GM12874 (cell line): ENCODE measurements around the gene GCHFR.

Experiments used
- CTCF ChIP-seq: IDR thresholded peaks from 2 replicates; pipeline ENCODE4 v1.5.1; 2011; ENCODE audit warnings: low read depth, mild to moderate bottlenecking, control low read depth, low read length, moderate library complexity; ENCODE audit not compliant: insufficient read depth

GCHFR gene

GRCh38 chr15:40731034-40731433, 32.8 kb upstream of the GCHFR start:
- TF ChIP-seq CTCF = no peak

- no peak for TF ChIP-seq CTCF
Measured at GRCh38 chr15:40736575-40736974, 27.3 kb upstream of the GCHFR start.

GRCh38 chr15:40737048-40737447, 26.8 kb upstream of the GCHFR start:
- no peak for TF ChIP-seq CTCF

GRCh38 chr15:40739047-40739446, 24.8 kb upstream of the GCHFR start:
- TF ChIP-seq CTCF = no peak

GRCh38 chr15:40739854-40740253, 24.0 kb upstream of the GCHFR start:
- TF ChIP-seq CTCF = no peak

- TF ChIP-seq CTCF = no peak
Measured at GRCh38 chr15:40743485-40743901, 20.4 kb upstream of the GCHFR start.

GRCh38 chr15:40743921-40744814, 19.7 kb upstream of the GCHFR start:
- no peak for TF ChIP-seq CTCF
